Activated B cell treated with CpG ODN at 0.5 μM for 24 hours (primary cell): ENCODE measurements around the gene DDX50. TPM values are rescaled to one million over a fixed set of nuclear protein-coding genes. Genes with fewer than 3 reads are reported as not detected.
A peak's percentile ranks its signal among the peaks of the same experiment; 100 is the strongest.

ENCODE experiments used
- ATAC-seq: fragments of 200-7000 bp; cut with Tn5 transposase; one replicate; pipeline ENCODE4 v1.10.0; 2021; ENCODE audit warnings: low read depth, mild to moderate bottlenecking, moderate library complexity
- CTCF ChIA-PET: fragments of 350-600 bp; sonication (Branson Sonifier 250); formaldehyde crosslinking; loops from one replicate; lab custom pipeline; 2021; ENCODE audit warnings: antibody characterized with exemption; lab: Charles Lee
- POLR2A ChIA-PET: fragments of 350-600 bp; sonication (Branson Sonifier 250); formaldehyde crosslinking; loops from one replicate; lab custom pipeline; 2021; ENCODE audit warnings: antibody characterized with exemption; lab: Charles Lee
- DNase-seq: peaks from one replicate; pipeline ENCODE4 v3.0.0; 2022
- H3K27ac Mint-ChIP-seq: one replicate; pipeline ENCODE4 v1.8.0; 2020; ENCODE audit warnings: mixed read lengths
- H3K27me3 Mint-ChIP-seq: one replicate; pipeline ENCODE4 v1.8.0; 2021; ENCODE audit warnings: mixed read lengths
- H3K36me3 Mint-ChIP-seq: one replicate; pipeline ENCODE4 v1.8.0; 2021; ENCODE audit warnings: low read depth, mixed read lengths
- H3K4me1 Mint-ChIP-seq: one replicate; pipeline ENCODE4 v1.8.0; 2021; ENCODE audit warnings: mixed read lengths
- H3K4me3 Mint-ChIP-seq: one replicate; pipeline ENCODE4 v1.8.0; 2020; ENCODE audit warnings: mild to moderate bottlenecking, mixed read lengths
- H3K9me3 Mint-ChIP-seq: one replicate; pipeline ENCODE4 v1.8.0; 2020; ENCODE audit warnings: mixed read lengths
- intact Hi-C: fragments of 100-400 bp; cut with micrococcal nuclease; formaldehyde crosslinking; loops from one replicate; pipeline ENCODE4 v1.15.1; 2024
- total RNA-seq: library from RNA; stranded (reverse); gene quantifications from 2 replicates; pipeline ENCODE4 v1.2.3, GENCODE V29; 2022
- TF ChIP-seq, protein P1 (sequence below): fragments of 200-600 bp; IDR thresholded peaks from one replicate; pipeline ENCODE4 v1.8.0; 2022; ENCODE audit warnings: antibody characterized with exemption, mild to moderate bottlenecking

Gene DDX50
- total RNA-seq, 1 donor from 2014 or later = 41.7 TPM

DNA sequence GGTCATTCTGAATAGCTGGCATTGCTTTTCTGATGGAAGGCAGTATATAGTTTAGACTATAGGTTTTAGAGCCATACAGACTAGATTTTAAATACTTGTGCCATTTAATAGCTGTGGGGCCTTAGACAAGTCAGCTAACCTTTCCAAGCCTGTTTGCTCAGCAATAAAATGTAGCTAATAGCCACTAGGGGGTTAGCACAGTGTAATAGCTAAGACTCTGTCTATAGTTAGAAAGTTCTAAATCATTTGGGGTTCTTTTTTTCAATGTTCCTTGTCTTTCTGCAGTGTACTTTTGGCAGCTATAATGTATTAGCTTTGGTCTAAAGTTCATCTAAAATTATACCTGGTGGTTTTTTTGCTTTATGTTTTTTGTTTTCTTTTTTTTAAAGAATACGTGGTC lies 80.0 kb downstream of the DDX50 start:
- H3K4me3 Mint-ChIP-seq = no peak overlapping the region
- ChIA-PET POLR2A (interaction anchor here (0.9 kb wide), 1 partner anchor 23 kb away, joined by 3 read pairs; no protein-coding TSS in a partner anchor), CTCF (interaction anchor here (1.1 to 1.2 kb wide), 2 partner anchors 24 to 114 kb away, joined by 3 read pairs; no protein-coding TSS in a partner anchor)
- H3K27ac Mint-ChIP-seq = no peak overlapping the region
- ATAC-seq (no peak), DNase-seq (no peak)
- H3K27me3 Mint-ChIP-seq = no peaks in the 10 kb centered on the region
- H3K9me3 Mint-ChIP-seq = no peaks in the 10 kb centered on the region
- no peaks in the 10 kb centered on the region for H3K4me1 Mint-ChIP-seq
- peaks cover 85% of the 10 kb centered on the region for H3K36me3 Mint-ChIP-seq
- intact Hi-C loops = loop anchor here (10.0 kb wide), 1 partner anchor 204 kb away; the partner anchor contains the start of gene SUPV3L1
- TF ChIP-seq, protein P1, sequence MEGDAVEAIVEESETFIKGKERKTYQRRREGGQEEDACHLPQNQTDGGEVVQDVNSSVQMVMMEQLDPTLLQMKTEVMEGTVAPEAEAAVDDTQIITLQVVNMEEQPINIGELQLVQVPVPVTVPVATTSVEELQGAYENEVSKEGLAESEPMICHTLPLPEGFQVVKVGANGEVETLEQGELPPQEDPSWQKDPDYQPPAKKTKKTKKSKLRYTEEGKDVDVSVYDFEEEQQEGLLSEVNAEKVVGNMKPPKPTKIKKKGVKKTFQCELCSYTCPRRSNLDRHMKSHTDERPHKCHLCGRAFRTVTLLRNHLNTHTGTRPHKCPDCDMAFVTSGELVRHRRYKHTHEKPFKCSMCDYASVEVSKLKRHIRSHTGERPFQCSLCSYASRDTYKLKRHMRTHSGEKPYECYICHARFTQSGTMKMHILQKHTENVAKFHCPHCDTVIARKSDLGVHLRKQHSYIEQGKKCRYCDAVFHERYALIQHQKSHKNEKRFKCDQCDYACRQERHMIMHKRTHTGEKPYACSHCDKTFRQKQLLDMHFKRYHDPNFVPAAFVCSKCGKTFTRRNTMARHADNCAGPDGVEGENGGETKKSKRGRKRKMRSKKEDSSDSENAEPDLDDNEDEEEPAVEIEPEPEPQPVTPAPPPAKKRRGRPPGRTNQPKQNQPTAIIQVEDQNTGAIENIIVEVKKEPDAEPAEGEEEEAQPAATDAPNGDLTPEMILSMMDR = no peak

DNA sequence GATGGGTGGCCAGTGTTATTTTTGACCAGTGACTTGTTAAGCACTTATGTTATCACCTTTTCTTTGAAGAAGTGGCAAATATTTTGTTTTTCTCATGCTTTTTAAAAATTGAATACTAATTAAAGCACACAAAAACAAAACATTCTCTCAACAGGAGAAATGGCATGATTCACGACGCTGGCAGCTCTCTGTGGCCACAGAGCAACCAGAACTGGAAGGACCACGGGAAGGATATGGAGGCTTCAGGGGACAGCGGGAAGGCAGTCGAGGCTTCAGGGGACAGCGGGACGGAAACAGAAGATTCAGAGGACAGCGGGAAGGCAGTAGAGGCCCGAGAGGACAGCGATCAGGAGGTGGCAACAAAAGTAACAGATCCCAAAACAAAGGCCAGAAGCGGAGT lies 81.3 kb downstream of the DDX50 start:
- Mint-ChIP-seq H3K27ac (no peak overlapping the region), H3K36me3 (peaks cover 78% of the 10 kb centered on the region), H3K27me3 (no peaks in the 10 kb centered on the region), H3K4me3 (no peak overlapping the region), H3K9me3 (no peaks in the 10 kb centered on the region), H3K4me1 (peaks cover 2% of the 10 kb centered on the region)
- intact Hi-C loops = loop anchor here (10.0 kb wide), 1 partner anchor 202 kb away; the partner anchor contains the start of gene SUPV3L1
- DNase-seq (no peak), ATAC-seq (no peak)
- CTCF ChIA-PET = no interaction called here
- TF ChIP-seq, protein P1 = no peak
- POLR2A ChIA-PET = interaction anchor here (0.7 kb wide), 1 partner anchor 83 kb away, joined by 3 read pairs; no protein-coding TSS in a partner anchor

GRCh38 chr10:68987611-68988010 lies 86.5 kb downstream of the DDX50 start:
- H3K27ac Mint-ChIP-seq = no peak overlapping the region
- H3K36me3 Mint-ChIP-seq = peaks cover 35% of the 10 kb centered on the region
- peak overlapping the region; percentile 97 for H3K4me3 Mint-ChIP-seq
- intact Hi-C loops = loop anchor here (1.0 to 10.0 kb wide), 4 partner anchors 30 to 197 kb away; partner anchors contain the start of gene SUPV3L1
- POLR2A ChIA-PET = interaction anchor here (0.7 to 1.2 kb wide), 3 partner anchors 16 to 161 kb away, joined by 3 to 9 read pairs (median 4); partner anchors contain the start of genes DDX21 and STOX1
- TF ChIP-seq, protein P1 = no peak
- CTCF ChIA-PET = interaction anchor here (1.1 to 3.2 kb wide), 3 partner anchors 18 to 137 kb away, joined by 3 to 16 read pairs (median 5); no protein-coding TSS in a partner anchor
- H3K27me3 Mint-ChIP-seq = no peaks in the 10 kb centered on the region
- ATAC-seq (no peak), DNase-seq (no peak)
- no peaks in the 10 kb centered on the region for H3K9me3 Mint-ChIP-seq
- peaks cover 34% of the 10 kb centered on the region for H3K4me1 Mint-ChIP-seq

DNA sequence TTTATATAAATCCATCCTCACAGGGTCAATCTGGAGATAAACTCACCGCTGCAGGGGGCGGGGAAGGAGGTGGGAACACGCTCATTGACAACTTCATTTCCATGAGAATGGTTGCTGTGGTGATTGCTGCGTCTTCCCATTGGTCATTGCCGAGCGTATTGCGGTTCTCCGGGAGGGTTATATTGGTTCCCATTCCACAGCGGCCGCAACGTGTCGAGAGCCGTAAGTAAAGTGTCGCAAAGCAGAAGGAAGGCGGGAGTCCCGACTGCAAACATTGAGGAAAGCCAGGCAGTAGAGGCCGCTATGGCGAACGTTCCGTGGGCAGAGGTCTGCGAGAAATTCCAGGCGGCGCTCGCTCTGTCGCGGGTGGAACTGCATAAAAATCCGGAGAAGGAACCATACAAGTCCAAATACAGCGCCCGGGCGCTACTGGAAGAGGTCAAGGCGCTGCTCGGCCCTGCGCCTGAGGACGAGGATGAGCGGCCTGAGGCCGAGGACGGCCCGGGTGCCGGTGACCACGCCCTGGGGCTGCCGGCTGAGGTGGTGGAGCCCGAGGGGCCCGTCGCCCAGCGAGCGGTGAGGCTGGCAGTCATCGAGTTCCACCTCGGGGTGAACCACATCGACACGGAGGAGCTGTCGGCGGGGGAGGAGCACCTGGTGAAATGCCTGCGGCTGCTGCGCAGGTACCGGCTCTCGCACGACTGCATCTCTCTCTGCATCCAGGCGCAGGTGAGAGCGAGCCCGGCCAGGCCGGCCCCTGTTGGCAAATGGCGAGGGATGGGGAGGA lies 87.6 kb downstream of the DDX50 start, which contains the start of gene KIFBP:
KIFBP (plus strand) TSS at position 274 of the 787 bp plus-strand sequence; CDS start at position 304, 30 bp downstream.
- POLR2A ChIA-PET = interaction anchor here (1.8 kb wide), 1 partner anchor 33 kb away, joined by 9 read pairs; the partner anchor contains the start of gene DDX21
- intact Hi-C loops = loop anchor here (1.0 to 10.0 kb wide), 4 partner anchors 31 to 196 kb away; partner anchors contain the start of gene SUPV3L1
- Mint-ChIP-seq H3K9me3 (no peaks in the 10 kb centered on the region), H3K36me3 (peaks cover 26% of the 10 kb centered on the region), H3K27me3 (no peaks in the 10 kb centered on the region), H3K4me1 (peaks cover 40% of the 10 kb centered on the region), H3K27ac (peak within 1 kb of the TSS; percentile 88), H3K4me3 (peak within 1 kb of the TSS; percentile 97)
- ATAC-seq = peak; percentile 87
- peak; percentile 58 for DNase-seq
- CTCF ChIA-PET = interaction anchor here (1.1 to 3.2 kb wide), 2 partner anchors 105 to 136 kb away, joined by 3 to 16 read pairs; no protein-coding TSS in a partner anchor
- TF ChIP-seq, protein P1 = no peak
